Glutamatergic neuron (in vitro differentiated cells): ENCODE data around the gene INAFM2. TPM values are rescaled to one million over a fixed set of nuclear protein-coding genes. Genes with fewer than 3 reads are reported as not detected.
A peak's percentile ranks its signal among the peaks of the same experiment; 100 is the strongest.

ENCODE experiments used
- DNase-seq: peaks from one replicate; pipeline ENCODE4 v3.0.0; 2022
- H3K27ac Mint-ChIP-seq: one replicate; pipeline ENCODE4 v1.8.0; 2020; ENCODE audit warnings: mild to moderate bottlenecking, mixed read lengths, inconsistent platforms; ENCODE audit not compliant: unreplicated experiment
- H3K27me3 Mint-ChIP-seq: one replicate; pipeline ENCODE4 v1.8.0; 2020; ENCODE audit warnings: mild to moderate bottlenecking, moderate library complexity, mixed read lengths, inconsistent platforms; ENCODE audit not compliant: unreplicated experiment
- H3K36me3 Mint-ChIP-seq: one replicate; pipeline ENCODE4 v1.8.0; 2020; ENCODE audit warnings: mild to moderate bottlenecking, mixed read lengths, inconsistent platforms; ENCODE audit not compliant: unreplicated experiment
- H3K4me1 Mint-ChIP-seq: one replicate; pipeline ENCODE4 v1.8.0; 2020; ENCODE audit warnings: mild to moderate bottlenecking, low read depth, mixed read lengths, inconsistent platforms; ENCODE audit not compliant: unreplicated experiment
- H3K4me3 Mint-ChIP-seq: one replicate; pipeline ENCODE4 v1.8.0; 2020; ENCODE audit warnings: mild to moderate bottlenecking, mixed read lengths, inconsistent platforms; ENCODE audit not compliant: unreplicated experiment
- H3K9me3 Mint-ChIP-seq: one replicate; pipeline ENCODE4 v1.8.0; 2020; ENCODE audit warnings: mild to moderate bottlenecking, moderate library complexity, mixed read lengths, inconsistent platforms; ENCODE audit not compliant: unreplicated experiment
- total RNA-seq: library from RNA; stranded (reverse); fragmentation: NEBNext Ultra II Directional; extraction: Animal tissue kit (Norgen Biotek cat#: 25700); gene quantifications from one replicate; pipeline ENCODE4 v1.2.1, GENCODE V29; 2021; ENCODE audit not compliant: unreplicated experiment
- TF ChIP-seq, protein P1 (sequence below): fragments of 200-600 bp; sonication (generic); IDR thresholded peaks from one replicate; pipeline ENCODE4 v1.5.0; 2021; ENCODE audit not compliant: partially characterized antibody, unreplicated experiment

Gene INAFM2
- total RNA-seq, 1 donor from 2014 or later, result 15.9 TPM

DNA sequence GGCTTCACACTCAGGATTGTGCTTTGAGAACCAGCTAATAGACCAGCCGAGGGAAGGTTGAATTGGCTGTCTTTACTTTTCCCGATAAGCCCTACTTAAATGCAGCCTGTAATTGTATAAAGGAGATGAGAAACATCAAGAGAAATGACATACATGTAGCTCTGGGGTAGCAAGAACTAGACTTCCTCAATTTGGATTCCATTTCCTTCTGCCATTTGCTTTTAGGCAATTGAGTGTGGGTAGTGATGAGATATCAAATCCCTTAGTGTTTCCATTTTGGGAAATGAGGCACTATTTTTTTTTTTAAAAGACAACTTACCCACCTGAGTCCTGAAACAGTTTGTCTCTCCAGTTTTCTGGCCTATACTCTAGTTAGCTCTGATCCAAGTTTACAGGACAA lies 2.2 kb downstream of the INAFM2 start:
- TF ChIP-seq, protein P1, sequence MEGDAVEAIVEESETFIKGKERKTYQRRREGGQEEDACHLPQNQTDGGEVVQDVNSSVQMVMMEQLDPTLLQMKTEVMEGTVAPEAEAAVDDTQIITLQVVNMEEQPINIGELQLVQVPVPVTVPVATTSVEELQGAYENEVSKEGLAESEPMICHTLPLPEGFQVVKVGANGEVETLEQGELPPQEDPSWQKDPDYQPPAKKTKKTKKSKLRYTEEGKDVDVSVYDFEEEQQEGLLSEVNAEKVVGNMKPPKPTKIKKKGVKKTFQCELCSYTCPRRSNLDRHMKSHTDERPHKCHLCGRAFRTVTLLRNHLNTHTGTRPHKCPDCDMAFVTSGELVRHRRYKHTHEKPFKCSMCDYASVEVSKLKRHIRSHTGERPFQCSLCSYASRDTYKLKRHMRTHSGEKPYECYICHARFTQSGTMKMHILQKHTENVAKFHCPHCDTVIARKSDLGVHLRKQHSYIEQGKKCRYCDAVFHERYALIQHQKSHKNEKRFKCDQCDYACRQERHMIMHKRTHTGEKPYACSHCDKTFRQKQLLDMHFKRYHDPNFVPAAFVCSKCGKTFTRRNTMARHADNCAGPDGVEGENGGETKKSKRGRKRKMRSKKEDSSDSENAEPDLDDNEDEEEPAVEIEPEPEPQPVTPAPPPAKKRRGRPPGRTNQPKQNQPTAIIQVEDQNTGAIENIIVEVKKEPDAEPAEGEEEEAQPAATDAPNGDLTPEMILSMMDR, result no peak
- no peak overlapping the region for H3K4me3 Mint-ChIP-seq
- no peak overlapping the region for H3K27ac Mint-ChIP-seq
- H3K27me3 Mint-ChIP-seq, result peaks cover 6% of the 10 kb centered on the region
- H3K4me1 Mint-ChIP-seq, result peaks cover 56% of the 10 kb centered on the region
- no peaks in the 10 kb centered on the region for H3K36me3 Mint-ChIP-seq
- peaks cover 10% of the 10 kb centered on the region for H3K9me3 Mint-ChIP-seq
- DNase-seq, result no peak

DNA sequence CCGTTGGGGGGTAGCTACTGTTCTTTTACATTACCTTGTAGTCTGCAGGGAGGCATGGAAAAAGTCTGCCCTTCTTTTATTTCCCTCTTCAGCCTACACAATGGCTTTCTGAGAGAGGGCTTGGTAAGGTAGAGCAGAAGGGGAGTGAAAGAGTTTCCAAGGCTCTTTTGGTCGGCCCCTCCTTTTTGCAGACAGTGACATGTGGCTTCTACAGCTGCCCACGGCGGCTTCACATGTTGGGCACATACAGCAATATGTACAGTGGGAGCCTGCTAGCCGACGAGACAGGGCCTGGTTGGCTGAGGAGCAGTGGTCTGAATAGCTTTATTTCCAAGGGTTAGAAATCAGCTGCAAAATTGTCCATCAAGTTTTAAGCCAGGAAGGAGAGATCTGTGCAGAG lies 4.0 kb downstream of the INAFM2 start:
- DNase-seq, result no peak
- Mint-ChIP-seq H3K36me3 (no peaks in the 10 kb centered on the region), H3K27ac (peak overlapping the region; percentile 84), H3K4me3 (peak overlapping the region; percentile 43), H3K4me1 (peaks cover 57% of the 10 kb centered on the region), H3K9me3 (peaks cover 9% of the 10 kb centered on the region), H3K27me3 (peaks cover 1% of the 10 kb centered on the region)
- TF ChIP-seq, protein P1, result no peak

DNA sequence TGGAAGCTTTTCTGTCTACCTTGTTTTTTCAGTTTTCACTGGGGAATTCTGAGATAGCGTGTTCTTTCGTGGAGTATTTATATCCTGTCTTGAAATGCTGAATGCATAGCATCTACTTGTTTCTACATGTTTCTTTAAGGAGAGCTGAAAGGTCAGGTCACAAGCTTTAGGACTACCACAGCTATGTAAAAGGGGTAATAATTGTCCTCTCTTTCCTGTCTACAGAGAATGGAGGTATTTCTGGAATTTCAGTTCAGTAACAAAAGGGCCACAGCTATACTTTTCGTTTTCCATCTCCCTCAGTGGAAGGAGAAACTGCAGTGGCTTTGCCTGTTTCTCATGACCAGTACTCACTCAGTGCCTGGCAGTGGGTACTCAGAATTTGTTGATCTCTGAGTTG lies 4.7 kb downstream of the INAFM2 start:
- H3K27me3 Mint-ChIP-seq, result peaks cover 5% of the 10 kb centered on the region
- H3K36me3 Mint-ChIP-seq, result peaks cover 4% of the 10 kb centered on the region
- H3K9me3 Mint-ChIP-seq, result peaks cover 14% of the 10 kb centered on the region
- H3K4me3 Mint-ChIP-seq, result peak overlapping the region; percentile 43
- H3K27ac Mint-ChIP-seq, result peak overlapping the region; percentile 12
- H3K4me1 Mint-ChIP-seq, result peaks cover 61% of the 10 kb centered on the region
- no peak for DNase-seq
- TF ChIP-seq, protein P1, result no peak

DNA sequence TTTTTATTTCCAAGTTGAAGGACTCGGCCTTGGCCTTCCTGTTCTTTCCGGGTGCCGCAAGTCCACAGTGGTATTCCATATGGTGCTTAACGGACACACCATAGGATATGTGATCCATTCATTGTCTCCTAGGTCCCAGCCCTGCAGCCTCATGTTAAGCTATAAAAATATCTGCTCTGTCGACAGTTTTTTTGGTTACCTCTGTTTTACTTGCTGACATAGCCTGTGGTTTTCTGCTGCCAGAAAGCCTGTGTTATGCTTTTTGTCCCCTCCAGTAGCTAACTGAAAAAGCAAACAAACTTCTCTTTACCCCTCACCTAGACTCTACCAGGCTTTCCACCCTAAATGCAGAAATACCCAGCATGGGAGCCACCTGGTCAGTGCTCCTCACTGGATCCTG lies 5.3 kb downstream of the INAFM2 start:
- H3K36me3 Mint-ChIP-seq, result peaks cover 4% of the 10 kb centered on the region
- no peak for DNase-seq
- peak overlapping the region; percentile 46 for H3K4me3 Mint-ChIP-seq
- TF ChIP-seq, protein P1, result no peak
- no peak overlapping the region for H3K27ac Mint-ChIP-seq
- H3K9me3 Mint-ChIP-seq, result peaks cover 14% of the 10 kb centered on the region
- H3K27me3 Mint-ChIP-seq, result peaks cover 7% of the 10 kb centered on the region
- peaks cover 64% of the 10 kb centered on the region for H3K4me1 Mint-ChIP-seq

DNA sequence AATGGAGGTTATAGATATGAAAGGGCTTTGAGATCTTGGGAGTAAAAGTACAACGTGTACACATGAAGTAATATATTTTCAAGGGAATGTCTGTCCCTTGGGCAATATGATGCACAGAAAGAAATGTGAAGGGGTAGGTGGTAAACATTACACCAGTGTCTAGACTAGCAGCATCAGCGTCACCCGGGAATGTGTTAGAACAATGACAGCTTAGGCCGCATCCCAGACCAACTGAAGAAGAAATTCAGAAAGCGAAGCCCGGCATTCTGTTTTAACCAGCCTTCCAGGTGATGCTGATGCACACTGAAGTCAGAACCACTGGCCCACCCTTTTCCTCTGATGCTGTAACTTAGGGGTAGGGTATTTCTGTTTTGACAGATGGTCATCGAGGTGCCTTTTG lies 6.3 kb downstream of the INAFM2 start:
- DNase-seq, result no peak
- Mint-ChIP-seq H3K9me3 (peaks cover 15% of the 10 kb centered on the region), H3K27ac (no peak overlapping the region), H3K4me3 (no peak overlapping the region), H3K27me3 (peaks cover 9% of the 10 kb centered on the region), H3K36me3 (peaks cover 4% of the 10 kb centered on the region), H3K4me1 (peaks cover 67% of the 10 kb centered on the region)
- TF ChIP-seq, protein P1, result no peak
